ENCODE data around the gene SMTNL1. TPM values are rescaled to one million over a fixed set of nuclear protein-coding genes. Genes with fewer than 3 reads are reported as not detected.

The SMTNL1 gene
- total and polyA plus RNA-seq, 4 donors: not detected

DNA sequence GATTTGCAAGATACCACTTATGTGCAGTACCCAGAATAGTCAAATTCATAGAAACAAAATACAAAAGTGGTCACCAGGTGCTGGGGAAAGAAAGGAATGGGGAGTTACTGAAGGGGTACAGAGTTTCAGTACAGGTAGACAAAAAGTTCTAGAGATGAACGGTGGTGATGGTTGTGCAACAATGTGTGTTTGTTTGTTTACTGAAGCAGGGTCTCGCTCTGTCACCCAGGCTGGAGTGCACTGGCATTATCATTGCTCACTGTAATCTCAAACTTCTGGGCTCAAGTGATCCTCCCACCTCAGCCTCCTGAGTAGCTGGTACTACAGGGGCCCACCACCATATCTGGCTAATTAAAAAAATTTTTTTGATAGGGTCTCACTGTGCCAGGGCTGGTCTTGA lies 18.0 kb downstream of the SMTNL1 start (continued):
- TF ChIP-seq FOXA1 (IDR thresholded peaks at IDR 0.05) (no peak), RXRA (IDR thresholded peaks at IDR 0.05) (no peak), GABPA (IDR thresholded peaks at IDR 0.05 in 1 of 2, conservative IDR thresholded peaks at IDR 0.05 in 1 of 2) (no peak), RAD21 (IDR thresholded peaks at IDR 0.05) (no peak), HNF4A (conservative IDR thresholded peaks at IDR 0.05) (no peak)
- TF ChIP-seq, protein P1, sequence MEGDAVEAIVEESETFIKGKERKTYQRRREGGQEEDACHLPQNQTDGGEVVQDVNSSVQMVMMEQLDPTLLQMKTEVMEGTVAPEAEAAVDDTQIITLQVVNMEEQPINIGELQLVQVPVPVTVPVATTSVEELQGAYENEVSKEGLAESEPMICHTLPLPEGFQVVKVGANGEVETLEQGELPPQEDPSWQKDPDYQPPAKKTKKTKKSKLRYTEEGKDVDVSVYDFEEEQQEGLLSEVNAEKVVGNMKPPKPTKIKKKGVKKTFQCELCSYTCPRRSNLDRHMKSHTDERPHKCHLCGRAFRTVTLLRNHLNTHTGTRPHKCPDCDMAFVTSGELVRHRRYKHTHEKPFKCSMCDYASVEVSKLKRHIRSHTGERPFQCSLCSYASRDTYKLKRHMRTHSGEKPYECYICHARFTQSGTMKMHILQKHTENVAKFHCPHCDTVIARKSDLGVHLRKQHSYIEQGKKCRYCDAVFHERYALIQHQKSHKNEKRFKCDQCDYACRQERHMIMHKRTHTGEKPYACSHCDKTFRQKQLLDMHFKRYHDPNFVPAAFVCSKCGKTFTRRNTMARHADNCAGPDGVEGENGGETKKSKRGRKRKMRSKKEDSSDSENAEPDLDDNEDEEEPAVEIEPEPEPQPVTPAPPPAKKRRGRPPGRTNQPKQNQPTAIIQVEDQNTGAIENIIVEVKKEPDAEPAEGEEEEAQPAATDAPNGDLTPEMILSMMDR (IDR thresholded peaks at IDR 0.05; ENCODE audit: low read depth, low read length, missing input control): no peak

DNA sequence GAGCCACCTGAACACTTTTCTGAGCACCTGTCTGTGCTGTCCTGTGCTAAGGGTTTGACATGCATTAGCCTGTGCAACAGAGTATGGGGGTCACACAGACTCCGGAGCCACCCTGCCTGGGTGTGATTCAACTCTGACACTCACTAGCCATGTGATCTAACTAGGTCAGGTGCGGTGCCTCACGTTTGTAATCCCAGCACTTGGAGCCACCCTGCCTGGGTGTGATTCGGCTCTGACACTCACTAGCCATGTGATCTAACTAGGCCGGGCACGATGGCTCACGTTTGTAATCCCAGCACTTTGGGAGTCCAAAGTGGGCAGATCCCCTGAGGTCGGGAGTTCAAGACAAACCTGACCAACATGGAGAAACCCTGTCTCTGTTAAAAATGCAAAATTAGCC lies 18.6 kb downstream of the SMTNL1 start:
- no peak overlapping the region for H3K9ac ChIP-seq (ENCODE audit: low read depth in 1 of 2, low read length in 2 of 2)
- WGBS: 46% methylated on average over 8 of the region's 8 CpGs
- no peak for DNase-seq (ENCODE audit: low spot score)
- TF ChIP-seq, protein P1 (IDR thresholded peaks at IDR 0.05; ENCODE audit: low read depth, low read length, missing input control): no peak
- TF ChIP-seq HNF4A (conservative IDR thresholded peaks at IDR 0.05): peak in 1 of 2 donors; percentile 24
- peak in 1 of 2 donors; percentile 58 for TF ChIP-seq RXRA (IDR thresholded peaks at IDR 0.05)
- TF ChIP-seq, protein P2, sequence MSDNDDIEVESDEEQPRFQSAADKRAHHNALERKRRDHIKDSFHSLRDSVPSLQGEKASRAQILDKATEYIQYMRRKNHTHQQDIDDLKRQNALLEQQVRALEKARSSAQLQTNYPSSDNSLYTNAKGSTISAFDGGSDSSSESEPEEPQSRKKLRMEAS (IDR thresholded peaks at IDR 0.05): no peak
- TF ChIP-seq, protein P3, sequence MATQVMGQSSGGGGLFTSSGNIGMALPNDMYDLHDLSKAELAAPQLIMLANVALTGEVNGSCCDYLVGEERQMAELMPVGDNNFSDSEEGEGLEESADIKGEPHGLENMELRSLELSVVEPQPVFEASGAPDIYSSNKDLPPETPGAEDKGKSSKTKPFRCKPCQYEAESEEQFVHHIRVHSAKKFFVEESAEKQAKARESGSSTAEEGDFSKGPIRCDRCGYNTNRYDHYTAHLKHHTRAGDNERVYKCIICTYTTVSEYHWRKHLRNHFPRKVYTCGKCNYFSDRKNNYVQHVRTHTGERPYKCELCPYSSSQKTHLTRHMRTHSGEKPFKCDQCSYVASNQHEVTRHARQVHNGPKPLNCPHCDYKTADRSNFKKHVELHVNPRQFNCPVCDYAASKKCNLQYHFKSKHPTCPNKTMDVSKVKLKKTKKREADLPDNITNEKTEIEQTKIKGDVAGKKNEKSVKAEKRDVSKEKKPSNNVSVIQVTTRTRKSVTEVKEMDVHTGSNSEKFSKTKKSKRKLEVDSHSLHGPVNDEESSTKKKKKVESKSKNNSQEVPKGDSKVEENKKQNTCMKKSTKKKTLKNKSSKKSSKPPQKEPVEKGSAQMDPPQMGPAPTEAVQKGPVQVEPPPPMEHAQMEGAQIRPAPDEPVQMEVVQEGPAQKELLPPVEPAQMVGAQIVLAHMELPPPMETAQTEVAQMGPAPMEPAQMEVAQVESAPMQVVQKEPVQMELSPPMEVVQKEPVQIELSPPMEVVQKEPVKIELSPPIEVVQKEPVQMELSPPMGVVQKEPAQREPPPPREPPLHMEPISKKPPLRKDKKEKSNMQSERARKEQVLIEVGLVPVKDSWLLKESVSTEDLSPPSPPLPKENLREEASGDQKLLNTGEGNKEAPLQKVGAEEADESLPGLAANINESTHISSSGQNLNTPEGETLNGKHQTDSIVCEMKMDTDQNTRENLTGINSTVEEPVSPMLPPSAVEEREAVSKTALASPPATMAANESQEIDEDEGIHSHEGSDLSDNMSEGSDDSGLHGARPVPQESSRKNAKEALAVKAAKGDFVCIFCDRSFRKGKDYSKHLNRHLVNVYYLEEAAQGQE (IDR thresholded peaks at IDR 0.05): no peak
- no peak for TF ChIP-seq FOXA2 (IDR thresholded peaks at IDR 0.05)
- no peak for TF ChIP-seq EGR1 (IDR thresholded peaks at IDR 0.05; ENCODE audit: low read depth in 2 of 2)
- no peak for TF ChIP-seq RAD21 (IDR thresholded peaks at IDR 0.05)
- TF ChIP-seq, protein P4, sequence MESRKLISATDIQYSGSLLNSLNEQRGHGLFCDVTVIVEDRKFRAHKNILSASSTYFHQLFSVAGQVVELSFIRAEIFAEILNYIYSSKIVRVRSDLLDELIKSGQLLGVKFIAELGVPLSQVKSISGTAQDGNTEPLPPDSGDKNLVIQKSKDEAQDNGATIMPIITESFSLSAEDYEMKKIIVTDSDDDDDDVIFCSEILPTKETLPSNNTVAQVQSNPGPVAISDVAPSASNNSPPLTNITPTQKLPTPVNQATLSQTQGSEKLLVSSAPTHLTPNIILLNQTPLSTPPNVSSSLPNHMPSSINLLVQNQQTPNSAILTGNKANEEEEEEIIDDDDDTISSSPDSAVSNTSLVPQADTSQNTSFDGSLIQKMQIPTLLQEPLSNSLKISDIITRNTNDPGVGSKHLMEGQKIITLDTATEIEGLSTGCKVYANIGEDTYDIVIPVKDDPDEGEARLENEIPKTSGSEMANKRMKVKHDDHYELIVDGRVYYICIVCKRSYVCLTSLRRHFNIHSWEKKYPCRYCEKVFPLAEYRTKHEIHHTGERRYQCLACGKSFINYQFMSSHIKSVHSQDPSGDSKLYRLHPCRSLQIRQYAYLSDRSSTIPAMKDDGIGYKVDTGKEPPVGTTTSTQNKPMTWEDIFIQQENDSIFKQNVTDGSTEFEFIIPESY (IDR thresholded peaks at IDR 0.05): no peak
- no peak for TF ChIP-seq YY1 (IDR thresholded peaks at IDR 0.05)
- TF ChIP-seq TAF1 (conservative IDR thresholded peaks at IDR 0.05): no peak
- no peaks in the 10 kb centered on the region for H3K9me3 ChIP-seq (ENCODE audit: control insufficient read depth in 4 of 4, low read length in 3 of 4)
- no peak overlapping the region for H3K27ac ChIP-seq (ENCODE audit: low read depth in 1 of 2, low read length in 2 of 2)
- H3K4me3 ChIP-seq (ENCODE audit: low read depth in 1 of 3, low read length in 3 of 3): no peak overlapping the region
- H3K36me3 ChIP-seq (ENCODE audit: control insufficient read depth in 4 of 4, insufficient read depth in 3 of 4, low read depth in 1 of 4, low read length in 3 of 4): peaks cover 0 to 77% (median 44%) of the 10 kb centered on the region in 4 donors
- peaks cover 0 to 10% (median 5%) of the 10 kb centered on the region in 4 donors for H3K4me1 ChIP-seq (ENCODE audit: control insufficient read depth in 4 of 4, insufficient read depth in 4 of 4, low read length in 3 of 4)
- no peaks in the 10 kb centered on the region for H3K27me3 ChIP-seq (ENCODE audit: control insufficient read depth in 4 of 4, insufficient read depth in 4 of 4, low read length in 3 of 4)
